HepG2 (cell line): ENCODE measurements around the gene RNF4. TPM values are rescaled to one million over a fixed set of nuclear protein-coding genes. Genes with fewer than 3 reads are reported as not detected.

Source experiments
- ATAD3A ChIP-seq: sonication (generic); formaldehyde crosslinking; IDR thresholded peaks from 2 replicates; pipeline ENCODE4 v1.4.0; 2020; ENCODE audit warnings: missing genetic modification reagents
- E2F2 ChIP-seq: sonication (generic); formaldehyde crosslinking; IDR thresholded peaks from 2 replicates; pipeline ENCODE4 v1.4.0; 2020; ENCODE audit warnings: missing genetic modification reagents, borderline replicate concordance
- FOXP1 ChIP-seq, 2 experiments: fragments of 450-650 bp in 1 of 2; IDR thresholded peaks; 2 replicates each; pipeline ENCODE4 v1.6.1; 2017 to 2018; ENCODE audit warnings: antibody characterized with exemption in 1 of 2
- HIVEP1 ChIP-seq: sonication (generic); formaldehyde crosslinking; IDR thresholded peaks from 2 replicates; pipeline ENCODE4 v1.4.0; 2020; ENCODE audit warnings: mild to moderate bottlenecking, missing genetic modification reagents
- MNT ChIP-seq: fragments of 450-650 bp; IDR thresholded peaks from 2 replicates; pipeline ENCODE4 v1.6.1; 2016
- NFIC ChIP-seq: IDR thresholded peaks from 2 replicates; pipeline ENCODE4 v1.6.1; 2012; ENCODE audit warnings: mild to moderate bottlenecking, low read length, inconsistent platforms
- NR0B2 ChIP-seq: sonication (generic); formaldehyde crosslinking; IDR thresholded peaks from 2 replicates; pipeline ENCODE4 v1.4.0; 2020; ENCODE audit warnings: mild to moderate bottlenecking, missing genetic modification reagents
- PAF1 ChIP-seq: IDR thresholded peaks from 2 replicates; pipeline ENCODE4 v1.6.1; 2016; ENCODE audit warnings: missing genetic modification reagents, missing compliant biosample characterization
- POLR2A ChIP-seq, 2 experiments: IDR thresholded peaks; 2 replicates each; pipeline ENCODE4 v1.6.1; 2011; ENCODE audit warnings: low read depth in 2 of 2, low read length in 2 of 2, mild to moderate bottlenecking in 1 of 2, moderate library complexity in 1 of 2; ENCODE audit not compliant: insufficient read depth in 1 of 2
- PRMT3 ChIP-seq: sonication (generic); formaldehyde crosslinking; IDR thresholded peaks from 2 replicates; pipeline ENCODE4 v1.8.1; 2022; ENCODE audit warnings: low read depth, mild to moderate bottlenecking, moderate library complexity, missing genetic modification reagents, borderline replicate concordance
- SATB2 ChIP-seq: sonication (generic); formaldehyde crosslinking; IDR thresholded peaks from 2 replicates; pipeline ENCODE4 v1.5.0; 2020; ENCODE audit warnings: missing genetic modification reagents
- SUZ12 ChIP-seq: fragments of 150-350 bp; IDR thresholded peaks from 2 replicates; pipeline ENCODE4 v1.6.1; 2014; ENCODE audit warnings: low read depth, low read length
- TAF15 ChIP-seq: fragments of 200-400 bp; formaldehyde crosslinking; IDR thresholded peaks from one replicate; pipeline ENCODE4 v1.6.1; 2018; ENCODE audit warnings: mild to moderate bottlenecking, low read depth, low read length; ENCODE audit not compliant: poor library complexity, severe bottlenecking
- ZBTB49 ChIP-seq: sonication (generic); formaldehyde crosslinking; IDR thresholded peaks from 2 replicates; pipeline ENCODE4 v1.4.0; 2020; ENCODE audit warnings: missing genetic modification reagents, borderline replicate concordance
- ZNF142 ChIP-seq: sonication (generic); formaldehyde crosslinking; IDR thresholded peaks from 2 replicates; pipeline ENCODE4 v1.4.0; 2020; ENCODE audit warnings: missing genetic modification reagents
- ZNF460 ChIP-seq: sonication (generic); formaldehyde crosslinking; IDR thresholded peaks from 2 replicates; pipeline ENCODE4 v1.5.1; 2020; ENCODE audit warnings: missing genetic modification reagents, mild to moderate bottlenecking, borderline replicate concordance
- ZNF510 ChIP-seq: sonication (generic); formaldehyde crosslinking; IDR thresholded peaks from 2 replicates; pipeline ENCODE4 v1.4.0; 2020; ENCODE audit warnings: low read depth, mild to moderate bottlenecking, missing genetic modification reagents
- ZSCAN12 ChIP-seq: sonication (generic); formaldehyde crosslinking; IDR thresholded peaks from 2 replicates; pipeline ENCODE4 v1.9.0; 2021; ENCODE audit warnings: mild to moderate bottlenecking, missing genetic modification reagents
- polyA plus RNA-seq, 8 experiments: library from polyadenylated mRNA; depleted of rRNA in 3 of 8; stranded (reverse) in 7 of 8; unstranded in 1 of 8; fragments of >200 nt; fragmentation: Illumina TruSeq in 4 of 8; extraction: Trizol in 4 of 8; gene quantifications; 2 replicates each; pipeline versions ENCODE4 v1.2.1 to v1.2.3, GENCODE V29; 2011 to 2016; ENCODE audit warnings: low read depth in 4 of 8, missing spikeins in 1 of 8, mixed read lengths in 1 of 8; ENCODE audit not compliant: insufficient read depth in 1 of 8
- total RNA-seq, 5 experiments: library from RNA; depleted of rRNA; stranded (reverse); fragments of >200 nt; fragmentation: Illumina TruSeq; extraction: Trizol; gene quantifications; 2 replicates each; pipeline ENCODE4 v1.2.3, GENCODE V29; 2016; ENCODE audit warnings: low read depth in 1 of 5

Gene RNF4
- total and polyA plus RNA-seq, 2 of the 13 experiments (the other 11 are each of a cell fraction or from before 2014, with no cell fraction given), result 38.1 to 45.1 TPM

- no peak for TF ChIP-seq E2F2 (CRISPR knock-in tag)
- 0 out of 2 replicates have a peak, but pooled peaks have one; percentile 42 for TF ChIP-seq HIVEP1 (CRISPR knock-in tag)
- TF ChIP-seq POLR2A (IDR thresholded peaks at IDR 0.05; ENCODE audit: insufficient read depth in 1 of 2, low read depth in 2 of 2, low read length in 2 of 2), result no peak
- TF ChIP-seq ATAD3A, result no peak
- TF ChIP-seq ZBTB49 (CRISPR knock-in tag), result no peak
- TF ChIP-seq TAF15, result no peak
- no peak for TF ChIP-seq ZNF142
- no peak for TF ChIP-seq SUZ12
- TF ChIP-seq ZSCAN12 (CRISPR knock-in tag), result no peak
- TF ChIP-seq MNT, result no peak
- no peak for TF ChIP-seq NR0B2 (CRISPR knock-in tag)
- TF ChIP-seq ZNF460 (CRISPR knock-in tag), result no peak
- no peak for TF ChIP-seq PAF1 (CRISPR knock-in tag)
- no peak for TF ChIP-seq NFIC
- TF ChIP-seq SATB2 (CRISPR knock-in tag), result no peak
- TF ChIP-seq PRMT3, result no peak
- no peak for TF ChIP-seq ZNF510 (CRISPR knock-in tag)
- no peak for TF ChIP-seq FOXP1 (IDR thresholded peaks at IDR 0.05)
- no peak for TF ChIP-seq FOXP1 (CRISPR knock-in tag; IDR thresholded peaks at IDR 0.05)
Observed at GRCh38 chr4:2441393-2442174, 27.3 kb upstream of the RNF4 start (continued).
